Measurements from ENCODE around the gene UCP2. TPM values are rescaled to one million over a fixed set of nuclear protein-coding genes. Genes with fewer than 3 reads are reported as not detected.
"Not testable (repeated sequence)": the region's sequence is repeated elsewhere in the genome, so short reads cannot be mapped to it uniquely, and the experiment has no call there.

The UCP2 gene
- total RNA-seq, 6 donors from 2014 or later = 76.5 to 118 (median 98.3) TPM

GRCh38 chr11:73944901-73945300 is 37.7 kb downstream of the UCP2 start:
- no peak for TF ChIP-seq CTCF (IDR thresholded peaks at IDR 0.05)
- H3K27ac ChIP-seq = no peak overlapping the region
- H3K4me1 ChIP-seq = peaks cover 0 to 3% (median 0%) of the 10 kb centered on the region in 4 donors
- no peaks in the 10 kb centered on the region for H3K9me3 ChIP-seq
- no peaks in the 10 kb centered on the region for H3K36me3 ChIP-seq
- no peaks in the 10 kb centered on the region for H3K27me3 ChIP-seq
- ATAC-seq (ENCODE audit: low FRiP score in 2 of 2) (no peak), DNase-seq (no peak)
- no peak overlapping the region for H3K4me3 ChIP-seq
- 76 to 79% methylated on average over 10 of the region's 10 CpGs for WGBS, 2 donors

- no peak for ATAC-seq (ENCODE audit: low FRiP score in 2 of 2)
- no peaks in the 10 kb centered on the region for H3K36me3 ChIP-seq
- DNase-seq = no peak
Observed at GRCh38 chr11:73944085-73944484, 38.6 kb downstream of the UCP2 start.

GRCh38 chr11:73942010-73942409 is 40.6 kb downstream of the UCP2 start:
- ATAC-seq (ENCODE audit: low FRiP score in 2 of 2) (no peak), DNase-seq (no peak)
- H3K27ac ChIP-seq = no peak overlapping the region
- H3K4me3 ChIP-seq = no peak overlapping the region
- WGBS, 2 donors = 53 to 73% methylated on average over 1 of the region's 1 CpG
- peaks cover 0 to 3% (median 0%) of the 10 kb centered on the region in 4 donors for H3K4me1 ChIP-seq
- no peaks in the 10 kb centered on the region for H3K36me3 ChIP-seq
- no peaks in the 10 kb centered on the region for H3K27me3 ChIP-seq
- no peak for TF ChIP-seq POLR2AphosphoS5 (IDR thresholded peaks at IDR 0.05)
- TF ChIP-seq CTCF (IDR thresholded peaks at IDR 0.05) = no peak
- no peak for TF ChIP-seq EP300 (IDR thresholded peaks at IDR 0.05)
- no peak for TF ChIP-seq POLR2A (IDR thresholded peaks at IDR 0.05)
- no peaks in the 10 kb centered on the region for H3K9me3 ChIP-seq

More at GRCh38 chr11:73944085-73944484, 38.6 kb downstream of the UCP2 start:
- Histone ChIP-seq H3K4me3 (no peak overlapping the region), H3K27ac (no peak overlapping the region), H3K9me3 (no peaks in the 10 kb centered on the region), H3K27me3 (no peaks in the 10 kb centered on the region), H3K4me1 (peaks cover 0 to 3% (median 0%) of the 10 kb centered on the region in 4 donors)
- 44 to 65% methylated on average over 6 of the region's 6 CpGs for WGBS, 2 donors
- no peak for TF ChIP-seq EP300 (IDR thresholded peaks at IDR 0.05)
- TF ChIP-seq POLR2AphosphoS5 (IDR thresholded peaks at IDR 0.05) = no peak
- no peak for TF ChIP-seq POLR2A (IDR thresholded peaks at IDR 0.05)
- TF ChIP-seq CTCF (IDR thresholded peaks at IDR 0.05) = no peak

- Histone ChIP-seq H3K27ac (no peak overlapping the region), H3K27me3 (no peaks in the 10 kb centered on the region), H3K4me3 (no peak overlapping the region), H3K36me3 (no peaks in the 10 kb centered on the region), H3K9me3 (no peaks in the 10 kb centered on the region), H3K4me1 (peaks cover 0 to 3% (median 0%) of the 10 kb centered on the region in 4 donors)
- TF ChIP-seq CTCF (IDR thresholded peaks at IDR 0.05) (no peak), POLR2A (IDR thresholded peaks at IDR 0.05) (no peak), EP300 (IDR thresholded peaks at IDR 0.05) (no peak), POLR2AphosphoS5 (IDR thresholded peaks at IDR 0.05) (no peak)
- WGBS, 2 donors = 94 to 95% methylated on average over 9 of the region's 9 CpGs
- ATAC-seq (ENCODE audit: low FRiP score in 2 of 2) (no peak), DNase-seq (no peak)
Observed at GRCh38 chr11:73940801-73941570, 41.7 kb downstream of the UCP2 start.

- Histone ChIP-seq H3K36me3 (peaks cover 0 to 3% (median 0%) of the 10 kb centered on the region in 4 donors), H3K27me3 (no peaks in the 10 kb centered on the region), H3K4me3 (no peak overlapping the region), H3K9me3 (no peaks in the 10 kb centered on the region), H3K27ac (no peak overlapping the region), H3K4me1 (peaks cover 0 to 3% (median 0%) of the 10 kb centered on the region in 4 donors)
- ATAC-seq (ENCODE audit: low FRiP score in 2 of 2) (no peak), DNase-seq (no peak)
- TF ChIP-seq POLR2A (IDR thresholded peaks at IDR 0.05) (no peak), EP300 (IDR thresholded peaks at IDR 0.05) (no peak), POLR2AphosphoS5 (IDR thresholded peaks at IDR 0.05) (no peak), CTCF (IDR thresholded peaks at IDR 0.05) (no peak)
- WGBS, 2 donors = 70 to 78% methylated on average over 4 of the region's 4 CpGs
Observed at GRCh38 chr11:73939096-73939495, 43.5 kb downstream of the UCP2 start.

- not testable (repeated sequence) for H3K4me3 ChIP-seq; H3K27ac ChIP-seq; ATAC-seq (ENCODE audit: low FRiP score in 2 of 2); H3K9me3 ChIP-seq; H3K27me3 ChIP-seq; H3K4me1 ChIP-seq
- DNase-seq = peak in 1 of 2 donors; percentile 49
- peaks cover 0 to 25% (median 0%) of the 10 kb centered on the region in 4 donors for H3K36me3 ChIP-seq
- 92 to 100% methylated on average over 2 to 3 of the region's 25 CpGs for WGBS, 2 donors
Observed at GRCh38 chr11:73936047-73936446, 46.6 kb downstream of the UCP2 start.

Measured in upper lobe of left lung (tissue), 6 donors.